Effector CD4-positive, alpha-beta T cell (primary cell): ENCODE results near the gene HSDL1.

Experiments used
- DNase-seq: peaks from one replicate; pipeline ENCODE4 v3.0.0-alpha.2; 2020

Gene HSDL1

DNA sequence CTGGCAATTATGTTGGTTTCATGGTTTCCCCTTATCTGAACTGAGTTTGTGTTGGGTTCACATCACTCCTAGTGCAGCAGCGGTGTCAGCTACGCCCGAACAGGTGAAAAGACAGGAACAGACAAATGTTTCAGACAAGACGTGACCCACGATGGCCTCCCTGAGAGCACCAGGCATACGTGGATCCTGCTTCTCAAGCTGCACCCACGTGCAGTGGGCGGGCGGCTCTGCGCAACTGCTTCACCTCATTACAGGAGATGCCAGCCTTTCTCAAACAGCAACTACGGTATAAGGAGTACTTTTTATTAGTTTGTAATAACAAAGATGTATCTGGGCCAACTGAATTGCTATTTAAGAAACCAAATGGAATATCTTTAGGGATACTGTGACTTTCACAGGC is 69.6 kb downstream of the HSDL1 start:
- DNase-seq, result no peak

- DNase-seq, result no peak
These were observed 70.3 kb downstream of the HSDL1 start for GRCh38 chr16:84074721-84075120.
